ENCODE measurements around the gene ZNF197.
"Not testable (repeated sequence)": the region's sequence is repeated elsewhere in the genome, so short reads cannot be mapped to it uniquely, and the experiment has no call there.

Gene ZNF197

DNA sequence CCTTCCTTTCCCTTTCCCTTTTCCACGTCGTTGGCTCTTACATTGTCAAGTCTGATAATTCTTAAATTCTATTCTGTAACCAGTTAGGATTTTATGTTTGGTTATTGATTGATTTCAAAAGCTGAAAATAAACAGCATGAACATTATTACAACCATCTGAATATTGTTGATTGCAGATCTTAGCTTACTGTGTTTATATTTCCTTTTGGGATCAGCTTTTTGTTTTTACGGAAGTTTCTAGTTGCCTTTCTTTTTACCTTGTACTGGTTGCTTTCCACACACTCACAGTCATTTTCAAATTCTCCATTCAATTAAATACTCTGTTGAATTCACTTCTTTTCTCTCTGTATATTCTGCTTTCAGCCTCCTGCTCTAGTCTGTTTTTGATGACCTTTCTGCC lies 40.3 kb downstream of the ZNF197 start:
- no peak for DNase-seq

DNA sequence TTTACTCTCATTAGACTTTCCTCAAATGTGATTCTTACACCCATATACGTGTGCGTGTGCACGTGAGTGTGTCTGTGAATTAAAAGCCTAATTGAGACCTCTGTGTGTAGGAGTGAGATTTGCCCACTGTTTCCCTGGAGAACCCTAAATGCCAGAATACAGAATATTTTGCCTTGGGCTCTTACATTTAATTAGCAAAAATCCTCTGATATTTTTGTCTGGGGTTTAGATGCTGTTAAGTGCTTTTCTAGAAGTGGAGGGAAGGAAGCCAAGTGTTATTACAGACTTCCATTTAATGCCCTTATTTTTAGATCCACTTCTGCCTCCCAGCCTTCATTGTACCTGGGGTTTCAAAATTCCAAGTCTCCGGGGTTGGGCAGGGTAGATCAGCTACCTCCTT lies 41.5 kb downstream of the ZNF197 start:
- no peak for DNase-seq

- no peak for DNase-seq
Observed at GRCh38 chr3:44669760-44670159, 44.9 kb downstream of the ZNF197 start.

DNA sequence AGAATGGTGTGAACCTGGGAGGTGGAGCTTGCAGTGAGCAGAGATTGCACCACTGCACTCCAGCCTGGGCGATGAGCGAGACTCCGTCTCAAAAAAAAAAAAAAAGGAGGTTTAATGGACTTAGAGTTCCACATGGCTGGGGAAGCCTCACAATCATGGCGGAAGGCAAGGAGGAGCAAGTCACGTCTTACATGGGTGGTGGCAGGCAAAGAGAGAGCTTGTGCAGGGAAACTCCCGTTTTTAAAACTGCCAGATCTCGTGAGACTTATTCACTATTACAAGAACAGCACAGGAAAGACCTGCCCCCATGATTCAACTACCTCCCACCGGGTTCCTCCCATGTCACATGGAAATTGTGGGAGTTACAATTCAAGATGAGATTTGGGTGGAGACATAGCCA lies 48.6 kb downstream of the ZNF197 start:
- DNase-seq = not testable (repeated sequence)

DNA sequence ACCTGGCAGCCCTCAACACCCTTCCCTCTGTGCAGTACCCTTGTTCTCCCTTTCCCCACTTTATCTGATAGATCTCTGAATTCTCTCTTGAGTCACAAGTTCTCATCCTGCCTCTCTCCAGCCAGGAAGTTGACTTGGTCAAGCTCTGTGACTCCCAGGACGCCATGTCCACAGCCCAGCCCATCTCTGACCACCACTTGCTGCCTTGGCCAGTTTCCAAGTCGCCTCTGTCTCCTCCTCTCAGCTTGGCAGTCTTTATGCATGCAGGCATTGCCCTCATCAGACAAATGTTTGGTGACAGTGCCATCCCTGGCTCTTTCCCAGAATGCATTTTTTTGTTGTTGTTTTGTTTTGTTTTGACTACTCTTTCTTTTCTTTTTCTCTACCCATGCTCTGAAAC lies 49.4 kb downstream of the ZNF197 start:
- no peak for DNase-seq

DNA sequence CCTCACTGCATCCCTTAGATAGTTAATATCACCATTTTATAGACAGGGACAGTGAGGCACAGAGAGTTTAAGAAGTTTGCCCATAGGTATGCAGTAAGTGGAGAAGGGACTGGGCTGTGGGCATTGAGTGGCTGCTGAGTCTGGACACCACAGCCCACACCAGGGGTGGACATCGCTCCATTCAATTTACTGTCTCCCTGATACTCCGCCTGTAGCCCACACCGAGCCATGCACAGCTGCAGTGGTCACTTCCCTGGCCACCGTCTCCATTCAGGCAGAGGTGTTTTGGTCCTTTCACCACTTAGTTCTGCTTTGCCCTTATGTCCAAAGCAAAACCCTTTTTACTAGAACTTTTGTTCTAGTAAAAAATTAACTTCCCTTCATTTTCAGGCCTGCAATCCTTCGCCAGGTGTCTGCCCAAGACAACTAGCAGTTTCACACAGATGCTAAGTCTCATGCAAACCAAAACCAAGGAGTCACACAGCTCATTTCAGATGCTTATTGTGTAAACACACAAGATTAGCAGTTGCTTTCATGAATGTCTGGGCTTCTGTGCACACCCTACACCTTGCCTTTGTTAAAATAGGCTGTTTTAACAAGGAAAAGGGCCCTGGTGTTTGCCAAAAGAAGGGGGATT lies 53.8 kb downstream of the ZNF197 start:
- no peak for DNase-seq

DNA sequence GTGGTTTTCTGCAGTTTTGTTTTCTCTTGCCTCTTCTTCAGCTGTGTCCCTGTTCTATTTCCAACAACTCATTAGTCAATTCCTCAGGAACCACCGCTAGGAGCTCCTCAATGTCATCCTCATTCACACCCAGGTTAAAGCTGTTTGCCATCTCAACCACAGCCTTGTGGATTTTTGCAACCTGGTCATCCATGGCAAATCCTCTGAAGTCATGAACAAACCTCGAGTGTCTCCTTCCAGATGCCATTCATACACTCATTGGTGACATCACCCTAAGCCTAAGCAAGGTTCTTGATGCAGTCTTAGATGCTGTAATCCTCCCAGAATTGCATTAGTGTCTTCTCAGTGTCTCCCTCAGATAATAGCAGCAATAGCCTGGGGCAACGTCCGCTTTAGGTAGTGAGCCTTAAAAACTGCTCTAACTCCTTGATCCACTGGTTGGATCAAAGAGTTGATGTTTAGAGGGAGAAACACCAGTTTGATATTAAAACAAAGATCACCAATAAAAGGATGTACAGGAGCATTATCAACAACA lies 56.2 kb downstream of the ZNF197 start:
- DNase-seq = no peak

- DNase-seq = no peak
Observed at GRCh38 chr3:44682182-44682896, 57.5 kb downstream of the ZNF197 start.

DNA sequence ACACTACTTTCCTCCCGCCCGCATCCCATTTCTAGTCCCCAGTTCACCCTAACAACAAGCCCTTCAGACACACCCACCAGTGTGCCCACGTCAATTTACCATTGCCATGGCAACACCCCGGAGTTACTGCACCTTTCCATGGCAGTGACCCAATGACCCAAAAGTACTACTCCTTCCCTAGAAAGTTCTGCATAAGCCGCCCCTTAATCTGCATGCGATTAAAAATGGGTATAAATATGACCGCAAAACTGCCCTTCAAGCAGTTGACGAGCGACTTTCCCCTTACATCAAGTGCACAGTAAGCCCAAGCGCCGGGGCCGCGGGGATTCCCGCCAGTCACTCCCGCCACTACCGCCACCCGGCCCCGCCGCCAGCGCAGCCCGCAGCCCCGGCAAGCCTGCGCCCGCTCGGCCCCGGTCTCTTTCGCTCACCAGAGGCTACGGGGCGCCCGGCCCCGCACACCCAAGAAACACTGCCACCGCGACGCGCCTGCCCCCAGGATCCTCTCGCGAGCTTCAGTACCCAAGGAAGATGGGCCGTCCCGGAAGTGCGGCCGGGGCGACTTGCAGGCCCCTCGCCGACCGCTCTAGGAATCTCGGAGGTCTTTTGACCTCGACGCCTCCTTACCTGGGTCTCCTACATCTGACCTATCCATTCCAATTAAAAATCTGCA lies 60.4 kb downstream of the ZNF197 start:
- DNase-seq = peak; percentile 1

GRCh38 chr3:44687898-44688297 lies 63.1 kb downstream of the ZNF197 start:
- DNase-seq = no peak
